B cell (primary cell): ENCODE data around the gene GYPC.

ENCODE experiments used
- CTCF ChIP-seq: fragments of 200-600 bp; IDR thresholded peaks from one replicate; pipeline ENCODE4 v1.8.0; 2022; ENCODE audit warnings: antibody characterized with exemption, mild to moderate bottlenecking
- EZH2 ChIP-seq: IDR thresholded peaks from 2 replicates; pipeline ENCODE4 v1.6.1; 2012; ENCODE audit warnings: borderline replicate concordance, low read depth, mild to moderate bottlenecking, moderate library complexity, low read length; ENCODE audit not compliant: insufficient read depth, poor library complexity, severe bottlenecking

GRCh38 chr2:126657148-126657635, 1.2 kb downstream of the GYPC start:
- TF ChIP-seq CTCF (no peak), EZH2 (no peak)
